Mesenteric fat pad (tissue), 1 donor: ENCODE results near the gene COTL1. TPM values are rescaled to one million over a fixed set of nuclear protein-coding genes. Genes with fewer than 3 reads are reported as not detected.

Experiments
- DNase-seq: peaks from one replicate; pipeline ENCODE4 v3.0.0-alpha.2; 2020; ENCODE audit warnings: low spot score
- total RNA-seq: library from RNA; stranded (reverse); fragmentation: NEBNext Ultra II Directional; extraction: Animal tissue kit (Norgen Biotek cat#: 25700); gene quantifications from one replicate; pipeline ENCODE4 v1.2.1, GENCODE V29; 2021
- donor health status: DM: yes; HTN: yes; CAD: no.

COTL1 gene
- total RNA-seq, 1 donor from 2014 or later: 164 TPM

- DNase-seq: no peak
These were observed 19.9 kb downstream of the COTL1 start for GRCh38 chr16:84597931-84598351.

- DNase-seq: no peak
These were observed 20.4 kb downstream of the COTL1 start for GRCh38 chr16:84597528-84597896.

GRCh38 chr16:84596801-84597527, 20.9 kb downstream of the COTL1 start:
- no peak for DNase-seq

- DNase-seq: no peak
These were observed 21.7 kb downstream of the COTL1 start for GRCh38 chr16:84596161-84596560.

- DNase-seq: no peak
These were observed 22.8 kb downstream of the COTL1 start for GRCh38 chr16:84595052-84595481.

- no peak for DNase-seq
These were observed 23.2 kb downstream of the COTL1 start for GRCh38 chr16:84594725-84595038.

- DNase-seq: no peak
These were observed 23.8 kb downstream of the COTL1 start for GRCh38 chr16:84593825-84594724.

GRCh38 chr16:84592718-84593117, 25.2 kb downstream of the COTL1 start:
- DNase-seq: no peak

GRCh38 chr16:84589975-84590719, 27.7 kb downstream of the COTL1 start:
- DNase-seq: no peak

- DNase-seq: no peak
These were observed 28.9 kb downstream of the COTL1 start for GRCh38 chr16:84588991-84589390.

GRCh38 chr16:84585886-84586285, 32.0 kb downstream of the COTL1 start:
- DNase-seq: no peak

- DNase-seq: no peak
These were observed 32.4 kb downstream of the COTL1 start for GRCh38 chr16:84585467-84585866.

GRCh38 chr16:84584678-84585077, 33.2 kb downstream of the COTL1 start:
- DNase-seq: no peak

- DNase-seq: no peak
These were observed 33.9 kb downstream of the COTL1 start for GRCh38 chr16:84583995-84584394.

GRCh38 chr16:84582958-84583516, 34.8 kb downstream of the COTL1 start:
- no peak for DNase-seq

- DNase-seq: no peak
These were observed 36.7 kb downstream of the COTL1 start for GRCh38 chr16:84581158-84581557.

GRCh38 chr16:84579936-84580335, 37.9 kb downstream of the COTL1 start:
- DNase-seq: no peak

- DNase-seq: no peak
These were observed 39.2 kb downstream of the COTL1 start for GRCh38 chr16:84578538-84579126.

GRCh38 chr16:84577034-84577803, 40.7 kb downstream of the COTL1 start:
- DNase-seq: no peak

GRCh38 chr16:84575914-84576313, 42.0 kb downstream of the COTL1 start:
- DNase-seq: no peak
